Tibial nerve (tissue), 4 donors: ENCODE results near the gene WFDC1. TPM values are rescaled to one million over a fixed set of nuclear protein-coding genes. Genes with fewer than 3 reads are reported as not detected.

Experiments
- DNase-seq, 2 donors: peaks; one replicate each; pipeline ENCODE4 v3.0.0-alpha.2; 2019; ENCODE audit warnings: low spot score in 2 of 2
- H3K27ac ChIP-seq, 4 donors: fragments of 200-600 bp; sonication (generic) in 3 of 4; one replicate each; pipeline ENCODE4 v1.5.1; 2017 to 2019; ENCODE audit warnings: mild to moderate bottlenecking in 1 of 4
- H3K27me3 ChIP-seq, 2 donors: fragments of 200-600 bp; sonication (generic) in 1 of 2; one replicate each; pipeline versions ENCODE4 v1.5.1 to v1.6.0; 2017 to 2019
- H3K36me3 ChIP-seq, 3 donors: fragments of 200-600 bp; sonication (generic); one replicate each; pipeline ENCODE4 v1.5.1; 2018 to 2019
- H3K4me1 ChIP-seq, 4 donors: fragments of 200-600 bp; sonication (generic) in 3 of 4; one replicate each; pipeline ENCODE4 v1.5.1; 2017 to 2019
- H3K4me3 ChIP-seq, 4 donors: fragments of 200-600 bp; sonication (generic) in 3 of 4; one replicate each; pipeline ENCODE4 v1.5.1; 2017 to 2019; ENCODE audit warnings: mild to moderate bottlenecking in 1 of 4, moderate library complexity in 1 of 4
- H3K9me3 ChIP-seq, 4 donors: fragments of 200-600 bp; sonication (generic) in 3 of 4; one replicate each; pipeline ENCODE4 v1.5.1; 2017 to 2019
- EP300 ChIP-seq, 2 donors: sonication (generic); formaldehyde crosslinking; IDR thresholded peaks; one replicate each; pipeline ENCODE4 v1.6.1; 2017; ENCODE audit warnings: antibody characterized with exemption in 2 of 2, mild to moderate bottlenecking in 1 of 2
- POLR2A ChIP-seq, 2 donors: fragments of 450-650 bp; IDR thresholded peaks; one replicate each; pipeline ENCODE4 v1.6.1; 2017; ENCODE audit warnings: antibody characterized with exemption in 2 of 2, mild to moderate bottlenecking in 2 of 2, moderate library complexity in 2 of 2
- WGBS, 2 donors: methylation state at CpG; one replicate each; pipeline ENCODE4 v1.1.5; 2018; 5-methylcytosine and 5-hydroxymethylcytosine counted together
- total RNA-seq, 4 donors: library from RNA; depleted of rRNA; stranded (reverse); fragments of >200 nt; gene quantifications; one replicate each; pipeline ENCODE4 v1.1.0, GENCODE V29; 2016
- TF ChIP-seq, protein P1 (sequence below), 5 experiments: fragments of 200-600 bp in 3 of 5; fragments of 450-650 bp in 2 of 5; sonication (generic) in 3 of 5; IDR thresholded peaks; one replicate each; pipeline ENCODE4 v1.5.1; 2016 to 2019; ENCODE audit warnings: antibody characterized with exemption in 5 of 5, mild to moderate bottlenecking in 3 of 5, moderate library complexity in 2 of 5

The WFDC1 gene
- total RNA-seq, 4 donors from 2014 or later: 3.5 to 4.6 (median 4.2) TPM

DNA sequence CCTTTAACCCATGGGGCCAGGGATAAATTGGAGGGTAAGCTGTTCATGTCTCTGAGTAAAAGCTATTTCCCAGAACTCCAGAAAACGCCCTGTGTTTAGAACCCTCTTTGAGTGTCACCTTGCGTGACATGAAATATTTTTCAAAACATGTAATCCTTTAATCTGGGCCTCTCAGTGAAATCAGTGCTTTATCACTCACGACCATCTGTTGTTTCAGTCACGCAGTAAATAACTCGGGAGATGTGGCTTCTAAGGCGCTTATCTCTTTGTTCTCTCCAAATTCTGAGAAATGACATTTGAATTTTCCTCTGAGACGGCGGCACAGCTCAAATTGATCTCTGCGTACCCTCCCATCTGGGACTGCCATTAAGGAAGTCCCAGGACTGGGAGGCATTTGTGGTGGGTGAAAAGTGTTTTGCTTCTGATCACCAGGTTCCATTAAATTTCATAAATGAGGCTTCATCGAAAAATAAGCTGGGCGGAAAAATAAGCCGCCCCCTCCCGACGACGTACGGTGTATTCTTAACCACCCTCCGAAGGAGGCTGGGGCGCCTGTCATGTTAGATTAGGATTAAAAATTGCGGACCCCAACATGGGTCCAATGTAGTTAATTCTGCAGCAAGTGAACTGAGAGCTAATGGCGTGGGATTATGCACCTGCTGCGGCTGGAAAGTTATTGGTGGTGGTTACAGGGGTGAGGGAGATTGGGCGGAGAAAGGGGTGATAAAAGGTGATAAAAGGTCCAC is 12.7 kb downstream of the WFDC1 start:
- H3K36me3 ChIP-seq: no peaks in the 10 kb centered on the region
- H3K4me3 ChIP-seq: no peak overlapping the region
- peaks cover 0 to 17% of the 10 kb centered on the region in 2 donors for H3K27me3 ChIP-seq
- H3K4me1 ChIP-seq: peaks cover 0 to 29% (median 4%) of the 10 kb centered on the region in 4 donors
- H3K9me3 ChIP-seq: no peaks in the 10 kb centered on the region
- no peak overlapping the region for H3K27ac ChIP-seq
- WGBS, 2 donors: 83 to 87% methylated on average over 22 of the region's 22 CpGs
- no peak for DNase-seq
- TF ChIP-seq EP300 (IDR thresholded peaks at IDR 0.05) (no peak), POLR2A (IDR thresholded peaks at IDR 0.05) (no peak)
- TF ChIP-seq, protein P1, sequence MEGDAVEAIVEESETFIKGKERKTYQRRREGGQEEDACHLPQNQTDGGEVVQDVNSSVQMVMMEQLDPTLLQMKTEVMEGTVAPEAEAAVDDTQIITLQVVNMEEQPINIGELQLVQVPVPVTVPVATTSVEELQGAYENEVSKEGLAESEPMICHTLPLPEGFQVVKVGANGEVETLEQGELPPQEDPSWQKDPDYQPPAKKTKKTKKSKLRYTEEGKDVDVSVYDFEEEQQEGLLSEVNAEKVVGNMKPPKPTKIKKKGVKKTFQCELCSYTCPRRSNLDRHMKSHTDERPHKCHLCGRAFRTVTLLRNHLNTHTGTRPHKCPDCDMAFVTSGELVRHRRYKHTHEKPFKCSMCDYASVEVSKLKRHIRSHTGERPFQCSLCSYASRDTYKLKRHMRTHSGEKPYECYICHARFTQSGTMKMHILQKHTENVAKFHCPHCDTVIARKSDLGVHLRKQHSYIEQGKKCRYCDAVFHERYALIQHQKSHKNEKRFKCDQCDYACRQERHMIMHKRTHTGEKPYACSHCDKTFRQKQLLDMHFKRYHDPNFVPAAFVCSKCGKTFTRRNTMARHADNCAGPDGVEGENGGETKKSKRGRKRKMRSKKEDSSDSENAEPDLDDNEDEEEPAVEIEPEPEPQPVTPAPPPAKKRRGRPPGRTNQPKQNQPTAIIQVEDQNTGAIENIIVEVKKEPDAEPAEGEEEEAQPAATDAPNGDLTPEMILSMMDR (IDR thresholded peaks at IDR 0.05): no peak

DNA sequence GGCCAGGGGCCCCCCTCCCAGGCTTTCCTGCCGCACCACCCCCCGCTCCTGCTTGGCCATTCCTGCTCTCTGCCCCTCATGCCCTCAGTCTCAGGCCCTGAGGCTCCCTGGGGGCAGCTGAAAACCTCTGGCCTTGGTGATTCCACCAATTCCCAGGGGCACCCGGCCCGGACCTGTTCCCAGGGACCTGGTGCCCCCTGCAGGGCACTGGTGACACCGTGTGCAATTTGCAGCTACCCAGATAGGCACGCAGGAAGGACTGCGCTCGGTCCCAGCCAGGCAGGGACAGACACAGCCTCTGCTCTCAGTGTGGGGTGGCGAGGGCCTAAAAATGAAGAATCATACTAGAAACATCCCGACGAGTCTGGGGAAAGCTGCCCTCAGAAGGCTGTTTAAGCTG is 13.4 kb downstream of the WFDC1 start:
- H3K27ac ChIP-seq: no peak overlapping the region
- peaks cover 0 to 23% of the 10 kb centered on the region in 2 donors for H3K27me3 ChIP-seq
- no peaks in the 10 kb centered on the region for H3K36me3 ChIP-seq
- WGBS, 2 donors: 49 to 52% methylated on average over 9 to 10 of the region's 11 CpGs
- no peak overlapping the region for H3K4me3 ChIP-seq
- H3K4me1 ChIP-seq: peaks cover 0 to 26% (median 4%) of the 10 kb centered on the region in 4 donors
- no peak for DNase-seq
- no peaks in the 10 kb centered on the region for H3K9me3 ChIP-seq
- TF ChIP-seq EP300 (IDR thresholded peaks at IDR 0.05): peak in 1 of 2 donors; percentile 8
- no peak for TF ChIP-seq POLR2A (IDR thresholded peaks at IDR 0.05)
- TF ChIP-seq, protein P1 (IDR thresholded peaks at IDR 0.05): peak; percentile 15 to 68 (median 35)

DNA sequence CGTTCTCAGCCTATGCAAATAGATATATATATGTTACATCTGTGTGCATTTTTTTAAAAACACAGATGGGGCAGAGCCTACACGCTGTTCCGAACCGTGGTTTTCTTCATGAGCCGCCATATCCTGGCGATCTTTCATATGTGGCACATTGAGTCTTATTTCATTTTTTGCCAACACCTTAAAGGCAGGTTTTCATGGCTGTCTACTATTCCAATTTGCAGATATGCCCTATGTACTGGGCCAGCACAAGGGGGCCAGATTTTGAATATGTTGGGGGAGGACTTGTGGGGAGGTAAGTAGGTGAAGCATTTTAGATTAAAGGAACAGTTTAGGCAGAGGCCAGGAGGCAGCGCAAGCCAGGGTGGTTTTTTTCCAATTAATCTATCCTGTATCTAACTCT is 16.0 kb downstream of the WFDC1 start:
- no peak for DNase-seq
- Histone ChIP-seq H3K27ac (no peak overlapping the region), H3K36me3 (no peaks in the 10 kb centered on the region), H3K4me1 (peaks cover 0 to 15% (median 0%) of the 10 kb centered on the region in 4 donors), H3K9me3 (no peaks in the 10 kb centered on the region), H3K4me3 (no peak overlapping the region), H3K27me3 (peaks cover 0 to 28% of the 10 kb centered on the region in 2 donors)
- WGBS, 2 donors: 91 to 94% methylated on average over 7 of the region's 7 CpGs
- TF ChIP-seq EP300 (IDR thresholded peaks at IDR 0.05) (no peak), POLR2A (IDR thresholded peaks at IDR 0.05) (no peak)
- TF ChIP-seq, protein P1 (IDR thresholded peaks at IDR 0.05): no peak

DNA sequence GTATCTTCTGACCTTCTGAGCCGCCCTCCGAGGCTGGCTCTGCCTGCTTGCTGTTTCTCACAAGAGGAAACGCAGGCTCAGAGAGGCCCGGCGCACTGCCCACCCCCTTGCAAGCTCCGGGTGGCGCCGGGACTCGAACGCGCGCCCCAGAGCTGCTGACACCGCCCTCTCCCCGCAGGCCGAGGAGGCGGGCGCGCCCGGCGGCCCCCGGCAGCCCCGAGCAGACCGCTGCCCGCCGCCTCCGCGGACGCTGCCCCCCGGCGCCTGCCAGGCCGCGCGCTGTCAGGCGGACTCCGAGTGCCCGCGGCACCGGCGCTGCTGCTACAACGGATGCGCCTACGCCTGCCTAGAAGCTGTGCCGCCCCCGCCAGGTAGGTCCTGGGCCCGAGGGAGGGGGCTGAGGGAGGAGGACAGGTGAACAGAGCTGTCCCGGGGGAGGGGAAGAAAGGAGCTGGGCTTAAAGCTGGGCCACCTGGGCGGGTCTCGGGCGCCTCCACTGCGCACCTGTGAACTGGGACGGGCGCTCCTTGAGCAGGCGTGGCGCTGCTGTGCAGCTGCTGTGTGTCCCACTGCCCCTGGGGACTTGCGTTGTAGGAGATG is 18.2 kb downstream of the WFDC1 start:
- H3K4me3 ChIP-seq: no peak overlapping the region
- 24 to 28% methylated on average over 21 to 29 of the region's 55 CpGs for WGBS, 2 donors
- peaks cover 0 to 1% (median 0%) of the 10 kb centered on the region in 3 donors for H3K36me3 ChIP-seq
- TF ChIP-seq POLR2A (IDR thresholded peaks at IDR 0.05): no peak
- no peak overlapping the region for H3K27ac ChIP-seq
- peaks cover 0 to 28% of the 10 kb centered on the region in 2 donors for H3K27me3 ChIP-seq
- DNase-seq: no peak
- H3K9me3 ChIP-seq: peaks cover 0 to 4% (median 0%) of the 10 kb centered on the region in 4 donors
- peaks cover 0 to 15% (median 0%) of the 10 kb centered on the region in 4 donors for H3K4me1 ChIP-seq

DNA sequence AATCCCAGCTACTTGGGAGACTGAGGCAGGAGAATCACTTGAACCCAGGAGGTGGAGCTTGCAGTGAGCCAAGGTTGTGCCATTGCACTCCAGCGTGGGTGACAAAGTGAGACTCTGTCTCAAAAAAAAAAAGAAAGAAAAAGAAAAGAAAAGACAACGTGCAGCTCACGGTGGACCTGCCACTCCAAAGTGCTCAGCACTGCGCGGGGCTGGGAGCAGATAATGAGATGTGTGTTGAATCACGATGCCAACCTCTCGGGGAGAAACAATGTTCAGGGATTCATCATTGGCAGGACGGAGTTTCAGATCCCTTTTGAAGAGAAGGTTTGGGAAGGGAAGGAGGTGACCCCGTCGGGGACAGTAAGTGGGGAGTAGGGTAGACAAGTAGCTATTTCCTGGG is 19.2 kb downstream of the WFDC1 start:
- no peak overlapping the region for H3K27ac ChIP-seq
- DNase-seq: no peak
- TF ChIP-seq EP300 (IDR thresholded peaks at IDR 0.05) (no peak), POLR2A (IDR thresholded peaks at IDR 0.05) (no peak)
- TF ChIP-seq, protein P1 (IDR thresholded peaks at IDR 0.05): no peak
- 57 to 61% methylated on average over 10 of the region's 10 CpGs for WGBS, 2 donors
- no peak overlapping the region for H3K4me3 ChIP-seq
- H3K4me1 ChIP-seq: peaks cover 0 to 9% (median 0%) of the 10 kb centered on the region in 4 donors
- H3K27me3 ChIP-seq: peaks cover 0 to 28% of the 10 kb centered on the region in 2 donors
- H3K9me3 ChIP-seq: peaks cover 0 to 8% (median 0%) of the 10 kb centered on the region in 4 donors
- H3K36me3 ChIP-seq: peaks cover 0 to 5% (median 0%) of the 10 kb centered on the region in 3 donors
